Activated CD8-positive, alpha-beta memory T cell treated with anti-CD3 and anti-CD28 coated beads, Interleukin-2, amount 50 U/mL, for 24 hours (primary cell): Measurements from ENCODE around the gene DHRS13.

Experiments
- DNase-seq: peaks from one replicate; pipeline ENCODE4 v3.0.0-alpha.2; 2020; ENCODE audit errors: extremely low read depth

DHRS13 gene

DNA sequence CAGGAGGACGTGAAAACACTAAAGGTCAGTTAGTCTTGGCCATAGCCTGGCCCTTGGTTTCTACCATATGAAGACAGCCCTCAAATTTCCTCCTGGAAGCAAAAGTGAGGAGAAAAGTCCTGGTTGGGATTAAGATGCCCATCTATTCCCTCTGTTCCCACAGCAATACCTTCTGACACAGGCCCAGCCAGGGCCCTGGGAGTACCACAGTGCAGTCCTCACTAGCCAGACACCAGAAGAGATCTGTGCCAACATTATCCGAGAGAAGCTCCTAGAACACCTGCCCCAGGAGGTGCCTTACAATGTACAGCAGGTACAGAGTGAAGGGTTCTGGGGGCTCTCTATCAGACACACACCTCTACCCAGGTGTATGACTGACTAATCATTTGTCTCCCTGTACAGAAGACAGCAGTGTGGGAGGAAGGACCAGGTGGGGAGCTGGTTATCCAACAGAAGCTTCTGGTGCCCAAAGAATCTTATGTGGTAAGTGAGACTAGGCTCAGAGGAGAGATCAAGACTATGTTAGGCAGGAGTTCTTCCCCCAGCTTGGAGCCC is 44.0 kb downstream of the DHRS13 start:
- no peak for DNase-seq

- no peak for DNase-seq
These were observed 44.7 kb downstream of the DHRS13 start for GRCh38 chr17:28857905-28858800.

- no peak for DNase-seq
These were observed 46.8 kb downstream of the DHRS13 start for GRCh38 chr17:28856028-28856574.

- DNase-seq, result no peak
These were observed 47.6 kb downstream of the DHRS13 start for GRCh38 chr17:28855336-28855679.

DNA sequence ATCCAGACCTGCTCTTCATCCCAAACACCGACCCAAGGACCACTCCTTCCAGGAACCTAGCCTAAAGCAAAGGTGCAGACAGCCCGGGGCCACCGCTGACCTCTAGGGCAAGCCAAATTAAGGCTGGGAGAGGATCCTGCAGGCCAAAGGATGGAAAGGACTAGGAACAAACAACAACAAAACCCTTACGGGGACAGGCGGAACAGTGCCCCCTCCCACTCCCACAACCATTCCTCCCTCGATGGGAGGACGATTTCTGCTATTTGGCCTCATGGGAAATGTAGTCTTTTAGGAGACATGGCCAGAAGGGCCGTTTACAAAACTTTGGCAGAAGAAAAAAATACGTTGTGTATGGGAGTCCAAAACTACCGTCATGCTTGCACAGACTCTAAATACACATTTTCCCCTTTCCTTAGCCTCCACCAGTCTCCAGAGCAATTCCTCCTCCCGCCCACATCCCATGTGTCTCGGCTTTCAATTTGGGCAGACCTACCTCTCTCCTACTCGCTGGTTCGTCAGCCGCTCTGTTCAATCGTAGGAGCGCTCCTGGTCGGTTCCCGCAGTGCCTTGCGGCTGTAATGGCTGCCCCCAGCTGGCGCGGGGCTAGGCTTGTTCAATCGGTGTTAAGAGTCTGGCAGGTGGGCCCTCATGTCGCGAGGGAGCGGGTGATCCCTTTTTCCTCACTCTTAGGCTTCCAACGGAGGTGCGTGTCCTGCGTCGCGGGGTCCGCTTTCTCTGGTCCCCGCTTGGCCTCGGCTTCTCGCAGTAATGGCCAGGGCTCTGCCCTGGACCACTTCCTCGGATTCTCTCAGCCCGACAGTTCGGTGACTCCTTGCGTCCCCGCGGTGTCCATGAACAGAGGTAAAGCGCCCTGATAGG is 48.2 kb downstream of the DHRS13 start, which contains the start of gene ERAL1:
ERAL1 (plus strand) TSS at position 560 of the 879 bp plus-strand sequence; CDS start at position 579, 19 bp downstream.
- peak; percentile 68 for DNase-seq

GRCh38 chr17:28853295-28853694 is 49.6 kb downstream of the DHRS13 start:
- no peak for DNase-seq

- no peak for DNase-seq
These were observed 53.6 kb downstream of the DHRS13 start for GRCh38 chr17:28849281-28849680.

- DNase-seq, result peak; percentile 21
These were observed 54.2 kb downstream of the DHRS13 start for GRCh38 chr17:28848667-28849066.
